NCI-H2107 (cell line): ENCODE results near the gene SHISA7.

ENCODE experiments used
- DNase-seq: peaks from one replicate; lab custom pipeline; 2025; lab: John Stamatoyannopoulos, UW

Gene SHISA7

DNA sequence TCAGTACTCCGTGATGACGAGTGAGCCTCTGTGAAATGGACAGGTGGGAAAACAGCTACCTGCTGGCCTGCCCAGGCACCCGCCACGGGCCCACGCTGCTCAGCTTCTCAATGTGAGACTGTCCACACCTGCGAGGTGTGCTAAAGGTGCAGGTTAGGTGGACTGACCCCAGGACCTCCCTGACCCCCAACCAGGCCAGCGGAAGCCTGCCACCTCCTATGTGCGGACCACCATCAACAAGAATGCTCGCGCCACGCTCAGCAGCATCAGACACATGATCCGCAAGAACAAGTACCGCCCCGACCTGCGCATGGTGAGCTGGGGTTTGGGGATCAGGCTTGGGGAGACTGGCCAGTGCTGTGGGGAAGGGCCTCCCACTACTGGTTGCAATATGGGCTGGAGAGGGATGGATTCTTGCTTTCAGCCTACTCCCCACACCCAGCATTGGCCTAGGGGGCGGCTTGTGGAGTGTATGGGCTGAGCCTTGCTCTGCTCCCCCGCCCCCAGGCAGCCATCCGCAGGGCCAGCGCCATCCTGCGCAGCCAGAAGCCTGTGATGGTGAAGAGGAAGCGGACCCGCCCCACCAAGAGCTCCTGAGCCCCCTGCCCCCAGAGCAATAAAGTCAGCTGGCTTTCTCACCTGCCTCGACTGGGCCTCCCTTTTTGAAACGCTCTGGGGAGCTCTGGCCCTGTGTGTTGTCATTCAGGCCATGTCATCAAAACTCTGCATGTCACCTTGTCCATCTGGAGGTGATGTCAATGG lies 55.2 kb downstream of the SHISA7 start:
- no peak for DNase-seq

DNA sequence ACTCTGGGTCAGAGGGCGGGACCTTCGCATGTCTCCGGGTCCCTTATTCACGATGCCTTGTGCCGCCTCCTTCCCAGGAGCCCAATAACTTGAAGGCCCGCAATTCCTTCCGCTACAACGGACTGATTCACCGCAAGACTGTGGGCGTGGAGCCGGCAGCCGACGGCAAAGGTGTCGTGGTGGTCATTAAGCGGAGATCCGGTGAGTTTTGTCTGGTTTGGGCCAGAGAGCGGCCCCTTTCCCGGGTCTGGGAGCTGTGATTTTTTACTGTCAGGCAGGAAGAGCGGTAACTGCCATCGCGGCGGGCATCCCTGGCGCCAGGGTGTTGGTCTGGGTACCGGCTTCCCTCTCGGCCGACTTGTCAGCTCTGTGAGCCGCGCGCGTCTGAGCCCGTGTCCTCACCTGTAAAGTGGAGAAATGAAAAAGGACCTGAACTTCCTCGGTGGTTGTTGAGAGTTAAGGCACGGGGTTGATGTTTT lies 56.6 kb downstream of the SHISA7 start:
- no peak for DNase-seq

DNA sequence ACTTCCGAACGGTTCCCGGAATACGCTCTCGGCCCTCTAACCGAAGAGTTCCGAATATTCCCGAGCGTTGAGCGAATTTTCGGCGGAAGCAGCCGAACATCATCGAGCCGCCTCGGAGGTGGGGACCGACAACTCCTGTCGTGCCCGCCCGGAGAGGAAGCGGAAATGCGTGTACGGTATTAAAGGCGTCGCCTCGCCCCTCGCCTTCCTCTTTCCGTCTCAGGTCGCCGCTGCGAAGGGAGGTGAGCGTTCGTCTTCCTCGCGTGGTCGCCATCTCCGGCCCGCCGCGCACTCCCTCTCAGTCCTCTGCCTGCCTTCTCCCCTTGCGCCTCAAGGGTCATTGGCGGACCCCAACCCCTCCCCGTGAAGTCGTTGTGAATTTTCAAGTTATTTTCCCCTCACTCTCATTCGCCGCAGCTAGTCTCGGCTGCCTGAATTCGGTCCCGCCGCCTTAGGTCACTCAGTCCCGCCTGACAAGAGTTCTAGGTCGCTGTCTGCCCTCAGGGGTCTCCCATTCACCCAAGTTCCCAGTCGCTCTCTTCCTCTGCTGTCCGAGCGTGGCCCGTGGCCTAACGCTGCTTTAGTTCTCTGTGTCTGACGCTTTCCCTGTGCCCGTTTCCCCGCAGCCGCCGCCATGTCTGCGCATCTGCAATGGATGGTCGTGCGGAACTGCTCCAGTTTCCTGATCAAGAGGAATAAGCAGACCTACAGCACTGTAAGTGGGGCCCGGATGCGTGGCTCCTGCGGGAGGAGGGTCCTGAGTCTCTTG lies 57.2 kb downstream of the SHISA7 start, which contains the start of gene RPL28:
TSS of gene RPL28 (plus strand) at position 209 of the 769 bp plus-strand sequence. CDS start at position 635, 426 bp downstream.
- DNase-seq = peak; percentile 95

DNA sequence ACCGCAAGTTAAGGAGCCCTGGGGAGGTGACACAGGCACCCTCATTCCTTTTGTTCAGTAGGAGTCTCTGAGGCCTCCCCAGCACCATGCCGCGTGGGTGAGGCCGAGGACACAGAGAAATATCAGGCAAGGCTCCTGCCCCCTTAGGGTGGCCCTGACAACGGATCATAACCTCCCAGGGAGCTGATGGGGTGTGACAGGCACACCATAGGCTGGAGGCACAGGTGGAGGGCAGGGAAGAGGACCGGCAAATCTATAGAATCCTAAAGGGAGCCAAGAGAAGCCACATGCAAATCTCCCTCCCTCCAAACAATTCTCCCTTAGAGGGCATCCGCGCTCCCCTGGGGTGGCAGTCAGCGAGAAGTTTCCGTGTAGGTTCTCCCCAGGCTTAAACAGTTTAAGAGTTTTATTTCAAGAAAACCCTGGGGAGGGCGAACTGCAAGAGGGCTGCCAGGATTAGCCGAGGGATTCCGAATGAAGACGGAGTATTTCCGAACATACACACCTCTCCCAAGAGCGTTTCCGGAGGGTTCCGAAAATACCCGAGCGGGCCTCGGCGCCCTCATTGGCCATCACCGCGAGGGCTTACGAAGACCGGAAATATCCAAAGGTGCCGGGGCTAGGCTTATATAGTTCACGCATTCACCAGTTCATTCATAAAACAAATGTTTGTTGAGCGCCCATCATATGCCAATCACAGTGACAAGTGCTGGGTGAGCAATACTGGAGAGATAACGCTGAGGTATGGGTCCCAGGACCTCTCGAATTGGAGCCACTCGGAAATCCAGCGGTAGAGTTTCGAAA lies 58.0 kb downstream of the SHISA7 start:
- DNase-seq = peak; percentile 95

DNA sequence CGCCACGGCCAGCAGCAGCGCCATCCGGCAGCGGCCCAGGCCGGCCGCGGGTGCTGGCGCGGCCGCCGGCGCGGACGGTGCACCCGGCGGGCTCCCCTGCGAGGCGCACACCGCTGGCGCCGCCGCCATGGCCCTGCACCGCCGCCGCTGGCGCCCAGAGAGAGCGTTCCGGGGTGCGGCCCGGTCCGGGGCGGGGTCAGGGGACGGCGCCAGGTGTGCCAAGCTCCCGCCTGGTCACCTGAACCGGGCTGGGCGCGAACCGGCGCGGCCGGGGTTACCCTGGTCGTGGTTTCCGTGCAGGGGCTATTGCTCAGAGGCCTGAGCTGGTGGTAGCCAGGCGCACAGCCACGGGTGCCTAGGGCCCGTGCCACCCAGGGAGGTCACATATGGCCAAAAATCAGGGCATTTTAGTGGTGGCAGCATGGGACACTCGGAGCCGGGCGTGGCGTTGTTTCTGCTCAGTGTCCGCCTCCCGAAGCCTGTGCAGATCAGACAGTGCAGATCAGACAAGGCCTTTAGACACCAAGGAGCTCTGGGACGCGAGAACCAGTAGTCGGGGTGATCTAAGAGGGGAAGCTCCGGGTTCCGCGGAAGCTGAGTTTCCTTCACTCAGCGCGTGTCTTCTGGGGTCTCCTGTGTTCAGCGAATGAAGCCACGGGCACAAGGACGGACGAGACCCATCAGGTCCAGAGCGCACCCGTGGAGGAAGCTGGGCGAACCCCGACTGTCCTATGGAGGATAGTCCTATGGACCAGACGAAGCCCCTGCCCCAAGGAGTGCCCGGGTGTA lies 58.8 kb downstream of the SHISA7 start, which contains the start of gene TMEM238:
TSS of gene TMEM238 (minus strand) at position 162 of the 789 bp plus-strand sequence. CDS start at position 129, 33 bp downstream.
- no peak for DNase-seq

DNA sequence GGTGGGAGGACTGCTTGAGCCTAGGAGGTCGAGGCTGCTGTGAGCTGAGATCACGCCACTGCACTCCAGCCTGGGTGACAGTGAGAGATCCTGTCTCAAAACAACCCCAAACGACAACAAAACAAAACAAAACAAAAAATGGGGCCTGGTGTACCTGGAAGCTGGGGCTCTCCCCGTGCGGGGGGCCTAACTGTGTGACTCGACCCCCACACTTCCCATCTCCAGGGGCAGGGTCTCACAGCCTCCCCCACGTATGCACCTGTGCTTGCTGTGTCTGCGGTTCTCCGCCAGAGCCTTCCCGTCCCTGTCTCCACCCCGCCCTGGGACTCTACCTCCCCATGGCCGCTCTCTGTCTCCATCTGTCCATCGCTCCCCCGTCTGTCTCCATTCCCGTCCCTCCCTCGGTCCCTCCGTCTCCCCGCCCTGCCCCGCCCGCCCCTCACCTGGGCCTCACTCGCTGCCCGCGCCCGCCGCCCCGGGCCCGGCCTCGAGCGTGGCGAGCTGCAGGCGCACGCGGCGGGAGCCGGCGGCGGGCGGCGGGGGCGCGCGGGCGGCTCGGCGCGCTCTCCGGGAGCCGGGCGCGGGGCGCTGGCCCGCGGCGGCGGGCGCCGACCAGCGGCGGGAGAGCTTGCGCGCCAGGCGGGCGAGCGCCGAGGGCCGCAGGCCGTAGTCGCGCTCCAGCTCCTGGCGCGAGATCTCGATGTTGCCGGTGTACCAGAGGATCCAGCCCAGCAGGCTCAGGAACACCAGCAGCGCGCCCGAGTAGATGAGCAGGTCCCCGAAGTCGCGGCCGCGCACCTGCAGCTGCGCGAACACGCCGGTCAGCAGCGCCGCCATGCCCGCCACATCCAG lies 59.6 kb downstream of the SHISA7 start:
- DNase-seq = no peak

DNA sequence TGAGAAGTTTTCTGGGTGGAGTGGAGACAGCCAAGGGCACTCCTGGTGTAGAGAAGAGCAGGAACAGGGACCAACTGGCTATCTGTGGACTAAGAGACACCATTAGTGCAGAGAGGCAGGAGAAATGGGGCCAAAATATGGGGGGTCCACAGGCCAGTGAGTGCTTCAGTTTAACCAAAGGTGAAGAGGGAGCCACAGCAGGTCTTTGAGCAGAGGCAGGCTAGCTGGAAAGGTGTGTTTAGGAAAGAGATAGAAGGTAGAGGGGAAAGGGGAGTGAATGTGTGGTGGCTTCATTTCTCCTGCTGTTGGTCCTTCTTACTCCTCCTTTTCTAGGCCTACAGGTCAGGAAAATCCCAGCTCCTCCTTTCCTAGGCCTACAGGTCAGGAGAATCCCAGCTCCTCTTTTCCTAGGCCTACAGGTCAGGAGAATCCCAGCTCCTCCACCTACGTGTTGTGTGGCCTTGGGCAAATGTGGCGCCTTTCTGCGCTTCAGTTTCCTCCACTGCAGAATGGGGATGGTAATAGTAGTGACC lies 60.5 kb downstream of the SHISA7 start:
- DNase-seq = no peak

DNA sequence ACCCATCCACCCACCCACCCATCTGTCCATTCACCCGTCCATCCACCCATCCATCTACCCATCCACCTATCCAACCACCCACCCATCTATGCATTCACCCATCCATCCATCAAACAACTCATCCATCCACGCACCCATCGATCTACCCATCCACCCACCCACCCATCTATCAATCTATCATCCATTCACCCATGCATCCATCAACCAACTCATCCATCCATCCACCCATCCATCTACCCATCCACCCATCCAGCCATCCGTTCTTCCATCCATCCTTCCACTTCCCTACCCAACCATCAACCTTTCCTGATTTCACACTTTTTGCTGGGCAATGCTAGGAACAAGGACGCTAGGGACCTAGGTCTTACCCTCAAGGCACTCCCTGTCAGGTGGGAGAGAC lies 61.1 kb downstream of the SHISA7 start:
- no peak for DNase-seq

DNA sequence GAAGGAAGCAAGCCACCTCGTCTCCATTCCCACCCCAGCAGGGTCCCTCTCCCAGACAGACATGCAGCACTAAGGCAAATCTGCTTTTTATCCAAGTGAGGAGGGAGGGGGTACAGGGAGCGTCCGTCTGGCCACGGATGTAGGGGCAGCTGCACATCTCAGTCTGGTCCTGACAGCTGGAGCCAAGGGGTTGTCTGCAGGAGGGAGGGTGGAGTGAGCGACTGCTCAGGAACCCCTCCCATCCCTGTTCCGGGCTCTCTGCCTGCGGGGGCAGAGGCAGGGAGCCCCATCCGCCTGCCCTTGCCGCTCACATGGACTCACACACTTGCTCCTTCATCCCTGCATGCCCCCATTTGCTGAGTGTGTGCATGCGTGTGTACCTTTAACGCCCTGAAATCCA lies 63.9 kb downstream of the SHISA7 start:
- no peak for DNase-seq
